ENCODE measurements around the gene KLHL7.
"Not testable (repeated sequence)": the region's sequence is repeated elsewhere in the genome, so short reads cannot be mapped to it uniquely, and the experiment has no call there.

Gene KLHL7

DNA sequence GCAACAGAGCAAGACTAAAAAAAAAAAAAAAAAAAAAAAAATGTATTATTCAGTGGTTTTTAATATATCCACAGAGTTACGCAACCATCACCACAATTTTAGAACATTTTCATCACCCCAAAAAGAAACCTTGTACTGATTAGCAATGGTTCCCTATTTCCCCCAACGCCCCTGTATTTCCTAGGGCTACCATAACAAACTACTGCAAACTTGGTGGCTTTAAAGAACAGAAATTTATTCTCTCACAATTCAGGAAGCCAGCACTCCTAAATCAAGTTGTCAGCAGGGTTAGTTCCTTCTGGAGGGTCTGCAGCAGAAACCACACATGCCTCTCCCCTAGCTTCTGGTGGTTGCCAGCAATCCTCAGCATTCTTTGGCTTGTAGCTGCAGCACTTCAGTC lies 70.4 kb downstream of the KLHL7 start:
- no peaks in the 10 kb centered on the region for H3K4me1 Mint-ChIP-seq
- no peak for DNase-seq (ENCODE audit: low spot score in 2 of 2)
- no peak overlapping the region for H3K27ac Mint-ChIP-seq
- no peak overlapping the region for H3K4me3 Mint-ChIP-seq
- no peaks in the 10 kb centered on the region for H3K9me3 Mint-ChIP-seq
- peaks cover 8% of the 10 kb centered on the region for H3K36me3 Mint-ChIP-seq
- no peak for ATAC-seq (ENCODE audit: low read depth)
- no peaks in the 10 kb centered on the region for H3K27me3 Mint-ChIP-seq

DNA sequence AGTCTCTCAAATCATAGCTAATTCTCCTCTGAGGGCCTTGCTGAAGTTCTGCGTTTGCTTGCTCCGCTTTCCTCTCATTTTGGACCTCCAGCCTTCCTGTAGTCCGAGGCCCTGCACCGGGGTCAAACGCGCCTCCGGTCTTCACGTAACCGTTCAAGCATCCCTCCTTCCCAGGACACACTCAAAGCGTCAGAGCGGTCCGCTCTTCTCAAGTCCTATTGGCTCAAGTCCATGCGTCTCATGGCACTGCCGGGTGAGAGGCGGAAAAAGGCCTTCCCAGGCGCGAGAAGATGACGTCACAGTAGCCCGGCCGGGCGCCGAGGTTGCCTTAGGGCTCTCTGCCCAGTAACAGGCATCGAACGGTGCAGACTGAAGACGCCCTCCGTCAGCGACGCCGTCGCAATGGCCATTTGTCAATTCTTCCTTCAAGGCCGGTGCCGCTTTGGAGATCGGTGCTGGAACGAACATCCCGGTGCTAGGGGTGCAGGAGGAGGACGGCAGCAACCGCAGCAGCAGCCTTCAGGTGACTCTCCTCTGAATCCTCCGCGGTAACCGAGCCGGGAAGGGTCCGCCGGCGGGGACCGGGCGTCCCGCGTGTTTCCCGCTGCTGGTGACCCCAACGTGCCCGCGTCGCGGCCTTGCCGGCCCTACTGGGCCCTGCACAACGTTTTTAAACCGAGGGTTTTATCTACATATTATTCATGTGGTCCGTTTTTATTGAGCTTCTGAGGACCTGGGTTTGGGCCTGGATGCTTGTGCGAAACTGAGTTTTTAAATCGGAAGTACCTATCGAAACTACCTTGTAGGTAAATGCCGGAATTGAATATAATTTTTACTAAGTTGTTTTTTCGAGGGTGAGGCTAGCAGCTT lies 76.3 kb downstream of the KLHL7 start, which contains the start of gene NUP42:
TSS of gene NUP42 (plus strand) at position 365 of the 870 bp plus-strand sequence. CDS start at position 403, 38 bp downstream.
- ATAC-seq (ENCODE audit: low read depth) (peak; percentile 92), DNase-seq (ENCODE audit: low spot score in 2 of 2) (peak; percentile 92 to 93)
- Mint-ChIP-seq H3K27ac (peak within 1 kb of the TSS; percentile 97), H3K4me1 (peaks cover 16% of the 10 kb centered on the region), H3K27me3 (no peaks in the 10 kb centered on the region), H3K4me3 (peak within 1 kb of the TSS; percentile 99), H3K9me3 (no peaks in the 10 kb centered on the region), H3K36me3 (no peaks in the 10 kb centered on the region)

DNA sequence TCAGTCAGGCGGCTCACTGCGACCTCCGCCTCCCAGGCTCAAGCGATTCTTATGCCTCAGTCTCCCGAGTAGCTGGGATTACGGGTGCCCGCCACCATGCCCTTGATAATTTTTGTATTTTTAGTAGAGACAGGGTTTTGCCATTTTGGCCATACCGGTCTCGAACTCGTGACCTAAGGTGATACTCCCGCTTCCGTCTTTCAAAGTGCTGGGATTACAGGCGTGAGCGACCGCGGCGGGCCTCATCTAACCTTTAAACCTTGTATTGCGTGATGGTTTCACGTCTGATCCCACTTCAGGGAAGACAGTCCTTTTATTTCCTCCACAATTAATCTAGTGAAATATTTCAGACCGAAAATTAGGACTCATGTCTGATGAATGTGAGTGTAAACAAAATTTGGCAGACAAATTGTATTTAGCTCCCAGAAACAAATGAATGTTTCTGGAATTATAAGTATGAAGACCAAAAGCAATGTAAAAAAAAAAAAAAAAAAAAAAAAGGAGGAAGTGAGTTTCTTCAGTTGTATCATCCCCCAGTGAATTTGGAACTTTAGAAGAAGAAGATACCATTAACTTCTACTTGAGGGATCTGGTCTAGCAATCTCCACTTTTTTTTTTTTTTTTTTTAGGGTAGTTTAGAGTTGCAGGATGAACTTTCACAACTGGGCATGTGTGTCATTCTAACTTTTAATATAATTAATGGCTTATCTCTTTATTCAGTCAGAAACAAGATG lies 77.9 kb downstream of the KLHL7 start:
- DNase-seq (ENCODE audit: low spot score in 2 of 2) (no peak), ATAC-seq (ENCODE audit: low read depth) (no peak)
- Mint-ChIP-seq H3K4me3 (peak overlapping the region; percentile 99), H3K9me3 (no peaks in the 10 kb centered on the region), H3K27ac (peak overlapping the region; percentile 97), H3K36me3 (peaks cover 4% of the 10 kb centered on the region), H3K4me1 (peaks cover 18% of the 10 kb centered on the region), H3K27me3 (no peaks in the 10 kb centered on the region)

DNA sequence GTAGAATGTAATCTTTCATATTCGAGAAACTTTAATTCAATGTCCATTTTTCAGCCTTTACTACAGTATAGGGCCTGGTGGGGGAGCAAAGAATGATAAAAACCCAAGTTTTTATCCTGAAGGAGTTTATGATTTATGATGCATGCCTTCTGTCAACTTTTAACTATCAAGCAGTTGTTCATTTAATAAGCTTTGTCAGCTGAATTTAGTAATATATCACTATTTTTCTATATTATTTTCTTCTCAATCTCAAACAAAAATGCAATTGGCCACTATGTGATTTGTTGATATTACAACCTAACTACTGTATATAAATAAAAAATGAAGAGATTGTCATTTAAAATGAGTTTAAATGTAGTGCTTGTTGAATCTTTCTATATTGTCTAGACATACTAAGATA lies 78.7 kb downstream of the KLHL7 start:
- ATAC-seq (ENCODE audit: low read depth) (no peak), DNase-seq (ENCODE audit: low spot score in 2 of 2) (no peak)
- H3K4me3 Mint-ChIP-seq: no peak overlapping the region
- no peak overlapping the region for H3K27ac Mint-ChIP-seq
- peaks cover 18% of the 10 kb centered on the region for H3K4me1 Mint-ChIP-seq
- no peaks in the 10 kb centered on the region for H3K9me3 Mint-ChIP-seq
- H3K36me3 Mint-ChIP-seq: peaks cover 4% of the 10 kb centered on the region
- H3K27me3 Mint-ChIP-seq: no peaks in the 10 kb centered on the region

DNA sequence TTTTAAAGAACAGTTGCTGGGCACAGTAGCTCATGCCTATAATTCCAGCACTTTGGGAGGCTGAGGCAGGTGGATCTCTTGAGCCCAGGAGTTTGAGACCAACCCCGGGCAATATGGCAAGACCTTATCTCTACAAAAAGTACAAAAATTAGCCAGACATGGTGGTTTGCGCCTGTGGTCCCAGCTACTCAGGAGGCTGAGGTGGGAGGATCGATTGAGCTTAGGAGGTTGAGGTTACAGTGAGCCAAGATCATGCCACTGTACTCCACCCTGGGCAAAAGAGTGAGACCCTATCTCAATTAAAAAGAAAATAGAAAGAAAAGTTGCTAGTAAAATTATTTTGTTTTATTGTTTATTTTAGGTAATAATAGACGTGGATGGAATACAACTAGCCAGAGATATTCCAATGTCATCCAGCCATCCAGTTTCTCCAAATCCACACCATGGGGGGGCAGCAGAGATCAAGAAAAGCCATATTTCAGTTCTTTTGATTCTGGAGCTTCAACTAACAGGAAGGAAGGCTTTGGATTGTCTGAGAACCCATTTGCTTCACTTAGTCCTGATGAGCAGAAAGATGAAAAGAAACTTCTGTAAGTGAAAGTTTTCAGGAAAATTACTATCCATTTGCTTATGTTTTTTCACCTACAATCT lies 79.2 kb downstream of the KLHL7 start:
- DNase-seq (ENCODE audit: low spot score in 2 of 2) (no peak), ATAC-seq (ENCODE audit: low read depth) (no peak)
- Mint-ChIP-seq H3K27ac (no peak overlapping the region), H3K4me3 (no peak overlapping the region), H3K27me3 (no peaks in the 10 kb centered on the region), H3K9me3 (no peaks in the 10 kb centered on the region), H3K36me3 (peaks cover 4% of the 10 kb centered on the region), H3K4me1 (peaks cover 18% of the 10 kb centered on the region)

DNA sequence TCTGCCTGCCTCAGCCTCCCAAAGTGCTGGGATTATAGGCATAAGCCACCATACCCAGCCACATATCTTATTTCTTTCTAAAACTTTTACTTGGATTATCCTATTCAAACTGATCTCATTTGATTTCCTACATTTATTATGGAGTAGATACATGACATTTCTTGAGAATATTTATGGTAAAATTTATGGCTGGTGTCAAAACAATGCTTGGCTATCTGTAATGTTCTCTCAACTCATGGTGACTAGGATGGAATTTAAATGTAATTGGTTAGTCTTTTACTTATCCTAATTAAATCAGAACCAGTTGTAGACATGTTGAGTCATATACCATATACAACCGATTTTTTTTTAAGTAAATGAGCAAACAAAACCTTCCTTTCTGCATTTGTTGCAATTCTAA lies 80.4 kb downstream of the KLHL7 start:
- no peaks in the 10 kb centered on the region for H3K27me3 Mint-ChIP-seq
- peaks cover 21% of the 10 kb centered on the region for H3K4me1 Mint-ChIP-seq
- H3K4me3 Mint-ChIP-seq: no peak overlapping the region
- no peaks in the 10 kb centered on the region for H3K9me3 Mint-ChIP-seq
- H3K27ac Mint-ChIP-seq: no peak overlapping the region
- no peak for ATAC-seq (ENCODE audit: low read depth)
- H3K36me3 Mint-ChIP-seq: peaks cover 7% of the 10 kb centered on the region
- DNase-seq (ENCODE audit: low spot score in 2 of 2): no peak

DNA sequence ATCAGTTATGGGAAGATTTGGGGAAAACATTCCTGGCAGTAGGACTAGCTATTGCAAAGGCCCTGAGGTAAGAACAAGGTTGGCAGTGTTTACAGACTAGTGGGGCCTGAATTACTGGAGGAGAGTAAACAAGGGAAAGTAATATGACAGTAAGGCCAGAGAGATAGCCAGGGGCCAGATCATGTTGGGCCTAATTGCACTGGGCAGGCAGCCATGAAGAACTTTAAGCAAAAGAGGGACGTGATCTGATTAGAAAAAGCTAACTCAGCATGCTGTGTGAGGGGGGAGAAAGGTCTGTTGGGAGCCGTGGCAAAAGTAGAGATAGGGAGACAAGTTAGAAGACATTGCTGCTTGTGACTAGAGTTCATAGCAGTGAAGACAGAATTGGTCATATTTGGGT lies 85.4 kb downstream of the KLHL7 start:
- H3K27me3 Mint-ChIP-seq: no peaks in the 10 kb centered on the region
- DNase-seq (ENCODE audit: low spot score in 2 of 2) (no peak), ATAC-seq (ENCODE audit: low read depth) (no peak)
- peaks cover 8% of the 10 kb centered on the region for H3K4me1 Mint-ChIP-seq
- H3K9me3 Mint-ChIP-seq: no peaks in the 10 kb centered on the region
- H3K36me3 Mint-ChIP-seq: peaks cover 18% of the 10 kb centered on the region
- no peak overlapping the region for H3K4me3 Mint-ChIP-seq
- H3K27ac Mint-ChIP-seq: no peak overlapping the region

DNA sequence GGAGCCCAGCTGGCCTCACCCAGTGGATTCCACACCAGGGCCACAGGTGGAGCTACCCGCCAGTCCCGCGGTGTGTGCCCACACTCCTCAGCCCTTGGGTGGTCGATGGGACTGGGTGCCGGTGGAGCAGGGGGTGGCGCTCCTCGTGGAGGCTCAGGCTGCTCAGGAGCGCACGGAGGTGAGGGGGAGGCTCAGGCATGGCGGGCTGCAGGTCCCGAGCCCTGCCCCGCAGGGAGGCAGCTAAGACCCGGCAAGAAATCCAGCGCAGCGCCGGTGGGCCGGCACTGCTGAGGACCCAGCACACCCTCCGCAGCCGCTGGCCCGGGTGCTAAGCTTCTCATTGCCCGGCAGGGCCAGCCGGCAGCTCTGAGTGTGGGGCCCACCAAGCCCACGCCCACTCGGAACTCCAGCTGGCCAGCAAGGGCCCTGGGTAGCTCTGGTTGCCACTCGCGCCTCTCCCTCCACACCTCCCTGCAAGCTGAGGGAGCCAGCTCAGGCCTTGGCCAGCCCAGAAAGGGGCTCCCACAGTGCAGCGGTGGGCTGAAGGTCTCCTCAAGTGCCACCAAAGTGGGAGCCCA lies 88.2 kb downstream of the KLHL7 start:
- ATAC-seq (ENCODE audit: low read depth); H3K4me1 Mint-ChIP-seq; H3K9me3 Mint-ChIP-seq; H3K27me3 Mint-ChIP-seq; H3K4me3 Mint-ChIP-seq; DNase-seq (ENCODE audit: low spot score in 2 of 2); H3K27ac Mint-ChIP-seq: not testable (repeated sequence)
- peaks cover 24% of the 10 kb centered on the region for H3K36me3 Mint-ChIP-seq

DNA sequence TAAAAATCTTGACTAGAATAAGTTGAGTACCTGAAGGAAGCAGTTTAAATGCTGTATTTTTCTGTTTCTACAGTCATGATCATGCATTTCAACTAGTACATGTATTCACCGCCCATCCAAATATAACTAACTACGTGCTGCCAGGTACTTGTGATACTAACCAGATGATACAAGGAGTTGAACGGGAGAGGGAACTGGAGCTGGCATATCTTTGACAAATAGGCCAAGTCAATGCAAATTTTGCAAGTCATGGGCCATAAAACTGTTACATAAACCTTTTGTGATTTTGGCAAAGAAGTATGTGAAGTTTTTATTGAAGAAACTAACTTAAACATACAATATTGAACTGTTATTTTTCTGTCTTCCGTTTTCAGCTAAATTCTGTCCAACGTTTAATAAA lies 90.7 kb downstream of the KLHL7 start:
- Mint-ChIP-seq H3K9me3 (no peaks in the 10 kb centered on the region), H3K27ac (peak overlapping the region; percentile 8), H3K4me1 (no peaks in the 10 kb centered on the region), H3K36me3 (peaks cover 30% of the 10 kb centered on the region), H3K27me3 (no peaks in the 10 kb centered on the region), H3K4me3 (no peak overlapping the region)
- ATAC-seq (ENCODE audit: low read depth) (no peak), DNase-seq (ENCODE audit: low spot score in 2 of 2) (no peak)

DNA sequence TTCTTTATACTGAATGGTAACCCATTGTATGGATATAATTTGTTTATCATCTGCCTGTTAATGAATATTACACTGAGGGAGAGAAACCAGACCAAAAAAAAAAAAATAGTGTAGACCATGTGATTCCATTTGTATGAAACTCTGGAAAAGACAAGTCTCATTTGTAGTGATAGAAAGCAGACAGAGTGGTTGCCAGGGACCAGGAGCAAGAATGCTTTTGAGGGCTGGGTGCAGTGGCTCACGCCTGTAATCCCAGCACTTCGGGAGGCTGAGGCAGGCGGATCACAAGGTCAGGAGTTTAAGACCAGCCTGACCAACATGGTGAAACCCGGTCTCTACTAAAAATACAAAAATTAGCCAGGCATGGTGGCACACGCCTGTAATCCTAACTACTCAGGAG lies 92.2 kb downstream of the KLHL7 start:
- DNase-seq (ENCODE audit: low spot score in 2 of 2); H3K27me3 Mint-ChIP-seq; ATAC-seq (ENCODE audit: low read depth); H3K9me3 Mint-ChIP-seq; H3K27ac Mint-ChIP-seq; H3K4me3 Mint-ChIP-seq; H3K4me1 Mint-ChIP-seq: not testable (repeated sequence)
- peaks cover 26% of the 10 kb centered on the region for H3K36me3 Mint-ChIP-seq

DNA sequence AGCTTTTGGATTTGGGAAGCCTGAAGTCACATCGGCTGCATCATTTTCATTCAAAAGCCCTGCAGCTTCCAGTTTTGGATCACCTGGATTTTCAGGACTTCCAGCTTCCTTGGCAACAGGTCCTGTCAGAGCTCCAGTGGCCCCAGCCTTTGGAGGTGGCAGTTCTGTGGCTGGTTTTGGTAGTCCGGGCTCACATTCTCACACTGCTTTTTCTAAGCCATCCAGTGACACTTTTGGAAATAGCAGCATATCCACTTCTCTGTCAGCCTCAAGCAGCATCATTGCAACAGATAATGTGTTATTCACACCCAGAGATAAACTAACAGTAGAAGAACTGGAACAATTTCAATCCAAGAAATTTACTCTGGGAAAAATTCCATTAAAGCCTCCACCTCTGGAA lies 94.7 kb downstream of the KLHL7 start:
- no peak for DNase-seq (ENCODE audit: low spot score in 2 of 2)
- H3K9me3 Mint-ChIP-seq: no peaks in the 10 kb centered on the region
- no peaks in the 10 kb centered on the region for H3K4me1 Mint-ChIP-seq
- no peak for ATAC-seq (ENCODE audit: low read depth)
- no peak overlapping the region for H3K27ac Mint-ChIP-seq
- H3K4me3 Mint-ChIP-seq: no peak overlapping the region
- H3K27me3 Mint-ChIP-seq: no peaks in the 10 kb centered on the region
- peaks cover 31% of the 10 kb centered on the region for H3K36me3 Mint-ChIP-seq

DNA sequence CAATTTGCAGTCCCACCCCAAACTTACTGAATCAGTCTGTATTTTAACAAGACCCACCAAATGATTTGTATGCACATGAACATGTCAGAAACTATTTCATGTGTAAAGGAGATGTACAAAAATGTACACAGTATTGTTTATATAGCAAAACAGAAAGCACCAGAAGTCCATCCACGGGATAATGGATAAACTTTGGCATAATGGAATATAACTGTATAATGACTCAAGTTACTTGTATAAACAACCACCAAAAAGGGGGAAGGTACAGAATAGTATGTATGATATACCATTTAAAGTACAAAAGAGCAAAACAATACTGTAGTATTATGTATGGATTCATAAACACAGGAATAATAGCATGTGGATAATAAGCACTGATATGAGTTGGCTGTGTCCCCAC lies 98.7 kb downstream of the KLHL7 start:
- H3K4me1 Mint-ChIP-seq: peaks cover 3% of the 10 kb centered on the region

DNA sequence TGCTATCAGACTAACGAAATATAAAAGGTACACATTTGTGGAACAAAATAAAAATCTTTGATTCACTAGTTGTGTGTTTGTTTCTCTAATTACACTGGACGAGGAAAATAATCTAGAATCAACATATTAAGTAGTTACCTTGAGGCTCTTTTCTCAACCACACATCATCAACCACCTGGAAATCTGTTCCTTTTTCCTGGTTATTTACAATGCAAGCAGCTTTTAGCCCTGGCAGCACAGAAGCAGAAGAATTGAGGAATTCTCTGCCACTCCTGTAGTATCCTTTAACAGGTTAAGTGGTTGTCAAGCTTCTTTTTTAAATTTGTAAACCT lies 100.0 kb downstream of the KLHL7 start:
- peaks cover 10% of the 10 kb centered on the region for H3K36me3 Mint-ChIP-seq
- peaks cover 2% of the 10 kb centered on the region for H3K27me3 Mint-ChIP-seq
- no peaks in the 10 kb centered on the region for H3K9me3 Mint-ChIP-seq
- H3K4me3 Mint-ChIP-seq: no peak overlapping the region
- no peak for ATAC-seq (ENCODE audit: low read depth)
- peaks cover 3% of the 10 kb centered on the region for H3K4me1 Mint-ChIP-seq
- no peak for DNase-seq (ENCODE audit: low spot score in 2 of 2)
- H3K27ac Mint-ChIP-seq: no peak overlapping the region

More for the DNA sequence above, 98.7 kb downstream of the KLHL7 start:
- Mint-ChIP-seq H3K27ac (no peak overlapping the region), H3K4me3 (no peak overlapping the region), H3K36me3 (peaks cover 17% of the 10 kb centered on the region), H3K27me3 (peaks cover 2% of the 10 kb centered on the region), H3K9me3 (no peaks in the 10 kb centered on the region)
- ATAC-seq (ENCODE audit: low read depth) (no peak), DNase-seq (ENCODE audit: low spot score in 2 of 2) (no peak)
